ENCODE data around the gene FXN.

Gene FXN

GRCh38 chr9:69137311-69137710, 101.8 kb downstream of the FXN start:
- DNase-seq (ENCODE audit: low read depth, low spot score): no peak

GRCh38 chr9:69139596-69139995, 104.0 kb downstream of the FXN start:
- DNase-seq (ENCODE audit: low read depth, low spot score): no peak

GRCh38 chr9:69140123-69140735, 104.7 kb downstream of the FXN start:
- no peak for DNase-seq (ENCODE audit: low read depth, low spot score)

GRCh38 chr9:69141851-69142250, 106.3 kb downstream of the FXN start:
- DNase-seq (ENCODE audit: low read depth, low spot score): no peak

- DNase-seq (ENCODE audit: low read depth, low spot score): no peak
These were observed 107.7 kb downstream of the FXN start for GRCh38 chr9:69143291-69143690.

GRCh38 chr9:69145144-69145715, 109.7 kb downstream of the FXN start:
- no peak for DNase-seq (ENCODE audit: low read depth, low spot score)

GRCh38 chr9:69147041-69147834, 111.7 kb downstream of the FXN start:
- DNase-seq (ENCODE audit: low read depth, low spot score): no peak

GRCh38 chr9:69149321-69149807, 113.8 kb downstream of the FXN start:
- no peak for DNase-seq (ENCODE audit: low read depth, low spot score)
